HG03108 (cell line): Measurements from ENCODE around the gene SLC34A1.
A peak's percentile ranks its signal among the peaks of the same experiment; 100 is the strongest.
"Not testable (repeated sequence)": the region's sequence is repeated elsewhere in the genome, so short reads cannot be mapped to it uniquely, and the experiment has no call there.

Experiments
- ATAC-seq: cut with Tn5 transposase; IDR thresholded peaks from one replicate; pipeline ENCODE4 v1.9.1; 2021; ENCODE audit warnings: moderate library complexity; ENCODE audit not compliant: unreplicated experiment

SLC34A1 gene

DNA sequence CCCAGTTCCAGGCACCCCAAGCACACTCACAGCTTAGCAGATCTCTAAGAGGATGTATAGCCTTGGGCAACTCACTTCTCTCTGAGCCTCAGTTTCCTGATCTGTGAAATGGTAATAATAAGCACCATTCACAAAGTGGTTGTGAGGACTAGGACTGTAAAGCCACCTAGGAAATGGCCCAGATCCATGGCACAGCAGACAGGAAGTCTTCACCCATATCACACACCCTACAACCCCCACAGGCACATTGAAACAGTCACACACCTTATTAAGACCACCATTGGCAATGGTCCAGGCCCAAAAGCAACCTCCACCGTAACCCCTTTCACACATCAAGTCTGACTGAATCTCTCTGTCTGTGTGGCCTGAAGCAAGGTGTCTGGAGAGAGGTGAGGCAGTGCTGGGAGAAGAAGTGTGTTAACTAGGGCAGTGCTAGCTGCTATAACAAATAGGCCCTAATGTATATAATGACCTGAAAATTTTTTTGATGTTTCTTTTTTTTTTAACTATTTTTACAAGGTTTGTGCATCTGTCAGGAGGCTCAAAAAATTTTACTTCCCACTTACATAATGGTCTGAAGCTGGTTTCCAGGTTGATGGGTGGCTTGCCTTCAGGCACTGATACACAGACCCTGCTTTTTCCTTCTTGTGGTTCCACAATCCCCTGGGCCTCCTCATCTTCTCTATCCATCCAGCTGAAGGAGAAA is 28.9 kb upstream of the SLC34A1 start:
- ATAC-seq: no peak

DNA sequence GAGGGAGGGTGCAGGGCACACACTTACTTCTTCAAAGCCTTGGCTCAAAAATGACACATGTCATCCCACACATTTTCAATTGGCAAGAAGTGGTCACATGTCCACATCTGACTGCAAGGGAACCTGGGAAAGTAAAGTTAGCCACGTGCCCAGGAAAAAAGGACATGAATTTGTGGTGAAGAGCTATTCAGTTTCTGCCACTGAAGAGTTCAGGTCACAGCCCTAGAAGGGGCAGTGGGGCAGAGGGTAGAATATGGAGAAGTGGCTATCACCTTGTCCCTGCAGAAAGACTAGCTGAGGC is 28.4 kb upstream of the SLC34A1 start:
- ATAC-seq: no peak

GRCh38 chr5:177356746-177357145 is 27.5 kb upstream of the SLC34A1 start:
- ATAC-seq: no peak

GRCh38 chr5:177357146-177357458 is 27.1 kb upstream of the SLC34A1 start:
- no peak for ATAC-seq

DNA sequence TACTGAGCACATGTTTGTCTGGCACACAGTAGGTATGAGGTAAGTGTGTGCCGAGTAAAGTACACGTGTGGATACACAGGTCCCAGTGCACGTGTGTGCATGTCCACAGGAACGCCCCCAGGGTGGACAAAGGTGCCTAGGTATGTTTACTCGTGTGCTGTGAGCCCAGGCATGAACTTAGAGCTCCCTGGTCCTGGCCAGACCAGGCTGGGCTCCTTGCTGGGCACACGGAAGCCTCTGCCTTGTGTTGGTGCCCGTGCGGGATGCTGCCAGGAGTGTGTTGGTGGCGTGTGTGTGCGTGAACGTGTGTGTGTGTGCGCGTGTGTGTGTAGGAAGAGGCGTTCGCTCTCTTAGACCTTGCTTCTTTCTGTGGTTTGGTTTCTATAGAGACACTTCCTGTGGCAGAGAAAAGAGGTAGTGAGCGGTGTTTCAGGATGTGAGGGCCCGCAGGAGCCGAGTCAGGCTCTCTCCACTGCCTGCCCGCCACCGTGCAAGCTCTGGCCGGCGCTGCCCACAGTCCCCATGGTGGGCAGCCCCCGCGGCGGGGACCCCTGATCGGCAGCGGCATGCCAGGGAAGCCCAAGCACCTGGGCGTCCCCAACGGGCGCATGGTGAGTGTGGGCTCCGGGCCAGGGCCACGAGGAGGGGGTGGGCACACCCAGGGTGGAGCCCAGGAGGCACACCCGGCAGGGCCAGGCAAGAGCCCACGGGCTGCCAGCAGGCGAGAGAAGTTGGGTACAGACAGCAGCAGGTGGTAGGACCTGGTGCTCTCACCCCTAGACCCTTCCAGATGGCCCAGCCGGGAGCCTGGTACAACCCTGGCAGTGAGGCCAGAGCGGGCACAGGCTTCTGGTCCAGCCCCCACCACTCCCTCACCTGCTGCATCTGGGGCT is 26.5 kb upstream of the SLC34A1 start, which contains the start of gene RGS14:
TSS of gene RGS14 (plus strand) at position 466 of the 893 bp plus-strand sequence. CDS start at position 567, 101 bp downstream.
- ATAC-seq: peak; percentile 86

DNA sequence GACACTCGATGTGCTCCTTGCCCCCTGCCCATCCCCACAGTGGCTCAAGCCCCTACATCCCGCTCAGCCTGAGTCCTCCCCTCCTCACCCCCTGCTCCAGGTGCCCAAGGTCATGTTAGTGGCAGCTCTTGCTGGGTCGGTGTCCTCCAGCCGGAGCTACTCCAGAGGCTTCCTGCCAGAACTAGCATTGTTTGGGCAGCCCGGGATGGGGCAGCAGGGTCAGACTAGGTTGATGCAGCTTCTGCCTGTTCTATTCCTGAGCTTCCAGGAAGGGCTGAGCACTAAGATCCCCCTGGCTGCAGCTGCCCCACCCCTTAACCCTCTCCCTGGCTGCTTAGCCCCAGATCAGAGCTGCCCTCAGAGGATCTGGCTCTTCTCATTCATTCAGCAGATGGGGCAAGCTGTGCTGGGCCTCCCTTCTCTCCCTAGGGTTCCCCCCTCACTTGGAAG is 25.8 kb upstream of the SLC34A1 start:
- ATAC-seq: no peak

DNA sequence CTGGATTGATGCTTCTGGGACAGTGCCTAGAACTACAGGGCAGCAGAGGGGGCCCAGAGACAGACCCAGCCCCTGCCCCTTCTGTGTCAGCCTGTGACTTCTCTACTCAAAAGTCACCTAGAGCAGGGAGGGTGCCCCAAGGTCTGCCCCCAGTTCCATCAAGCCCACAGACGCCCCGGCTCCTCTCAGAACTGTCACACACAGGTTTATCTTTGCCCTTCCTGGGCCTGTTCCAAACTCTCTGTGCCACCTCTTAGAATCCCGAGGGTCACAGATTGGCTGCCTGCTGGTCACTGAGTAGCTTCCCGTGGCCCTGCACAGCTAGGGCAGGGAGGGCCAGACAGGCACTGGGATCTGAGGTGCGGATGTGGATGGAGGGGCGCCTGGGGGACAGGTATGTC is 24.8 kb upstream of the SLC34A1 start:
- no peak for ATAC-seq

GRCh38 chr5:177359860-177360259 is 24.4 kb upstream of the SLC34A1 start:
- no peak for ATAC-seq

DNA sequence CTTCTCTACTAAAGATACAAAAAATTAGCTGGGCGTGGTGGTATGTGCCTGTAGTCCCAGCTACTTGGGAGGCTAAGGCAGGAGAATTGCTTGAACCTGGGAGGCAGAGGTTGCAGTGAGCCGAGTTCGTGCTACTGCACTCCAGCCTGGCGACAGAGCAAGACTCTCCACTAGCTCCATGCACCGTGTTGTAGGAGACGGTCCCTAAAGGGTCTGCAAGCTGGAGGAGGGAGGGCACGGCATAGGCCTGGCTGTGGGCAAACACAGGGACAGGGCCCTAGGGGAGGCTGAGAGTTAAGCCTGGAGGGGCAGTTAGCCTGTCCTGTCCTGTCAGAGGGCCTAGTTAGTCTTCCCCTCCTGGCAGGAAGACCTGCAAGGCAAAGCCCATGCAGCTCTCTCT is 23.5 kb upstream of the SLC34A1 start:
- ATAC-seq: not testable (repeated sequence)

GRCh38 chr5:177361418-177362291 is 22.6 kb upstream of the SLC34A1 start:
- ATAC-seq: no peak

- ATAC-seq: no peak
Observed at GRCh38 chr5:177362292-177362609, 22.0 kb upstream of the SLC34A1 start.

- ATAC-seq: peak; percentile 32
Observed at GRCh38 chr5:177362610-177363507, 21.4 kb upstream of the SLC34A1 start.

- no peak for ATAC-seq
Observed at GRCh38 chr5:177363565-177363964, 20.7 kb upstream of the SLC34A1 start.

DNA sequence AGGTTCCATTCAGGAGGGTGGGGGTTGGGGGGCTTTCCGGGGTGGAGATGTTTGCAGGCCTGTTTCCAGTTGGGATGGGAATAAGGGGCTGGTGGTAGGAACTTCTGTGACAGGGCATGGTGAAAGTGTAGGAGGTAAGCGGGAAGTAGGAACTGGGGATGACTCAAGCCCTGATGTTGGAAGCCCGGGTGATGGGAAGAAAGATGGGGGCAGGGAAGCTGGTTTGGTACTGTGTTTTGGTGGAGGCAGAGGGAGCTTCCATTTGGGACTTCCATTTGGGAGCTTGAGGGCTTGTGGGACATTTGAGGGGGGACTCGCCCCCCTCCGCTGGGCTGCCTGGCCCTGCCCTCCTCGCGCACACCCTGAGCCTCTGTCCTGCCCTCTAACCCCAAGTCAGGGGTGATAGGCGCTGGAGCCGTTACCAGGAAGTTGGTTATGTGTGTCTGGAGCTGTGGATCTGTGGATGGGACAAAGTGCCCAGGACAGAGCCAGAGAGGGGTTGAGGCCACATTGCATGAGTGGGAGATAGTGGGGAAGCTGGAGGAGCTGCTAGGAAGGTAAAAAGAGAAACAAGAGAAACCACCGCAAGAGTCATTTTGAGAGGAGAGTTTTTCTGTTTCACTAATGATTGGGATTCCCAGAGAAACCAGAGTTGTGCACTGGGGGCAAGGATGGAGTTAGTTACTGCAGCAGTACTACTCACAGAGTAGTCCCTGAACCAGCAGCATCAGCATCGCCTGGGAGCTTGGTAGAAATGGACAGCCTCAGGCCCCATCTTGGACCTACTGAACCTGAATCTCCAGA is 19.9 kb upstream of the SLC34A1 start:
- ATAC-seq: peak; percentile 31

DNA sequence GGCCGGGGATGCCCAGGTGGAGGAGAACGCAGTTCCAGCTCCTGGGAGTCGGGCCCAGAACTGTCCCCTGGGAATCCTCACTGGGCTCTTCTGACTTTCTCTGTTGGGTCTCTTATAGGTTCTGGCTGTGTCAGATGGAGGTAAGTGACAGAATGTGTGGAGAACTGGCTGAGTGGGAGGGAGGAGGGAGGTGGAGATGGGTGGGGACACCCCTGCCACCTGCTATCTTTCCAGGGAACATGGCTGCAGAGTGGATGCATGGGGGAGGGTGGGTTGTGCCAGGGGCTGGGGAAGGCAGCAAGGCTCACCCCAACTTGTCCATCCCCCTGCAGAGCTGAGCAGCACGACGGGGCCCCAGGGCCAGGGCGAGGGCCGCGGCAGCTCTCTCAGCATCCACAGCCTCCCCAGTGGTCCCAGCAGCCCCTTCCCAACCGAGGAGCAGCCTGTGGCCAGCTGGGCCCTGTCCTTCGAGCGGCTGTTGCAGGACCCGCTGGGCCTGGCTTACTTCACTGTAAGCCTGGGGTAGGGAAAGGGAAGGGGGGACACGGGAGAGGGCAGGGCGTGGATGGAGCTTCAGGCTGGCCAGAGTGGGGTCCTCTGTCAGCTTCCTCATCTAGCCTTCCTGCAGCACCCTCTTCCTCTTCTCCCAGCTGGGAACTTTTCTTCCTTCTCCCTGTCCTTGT is 18.2 kb upstream of the SLC34A1 start:
- no peak for ATAC-seq

DNA sequence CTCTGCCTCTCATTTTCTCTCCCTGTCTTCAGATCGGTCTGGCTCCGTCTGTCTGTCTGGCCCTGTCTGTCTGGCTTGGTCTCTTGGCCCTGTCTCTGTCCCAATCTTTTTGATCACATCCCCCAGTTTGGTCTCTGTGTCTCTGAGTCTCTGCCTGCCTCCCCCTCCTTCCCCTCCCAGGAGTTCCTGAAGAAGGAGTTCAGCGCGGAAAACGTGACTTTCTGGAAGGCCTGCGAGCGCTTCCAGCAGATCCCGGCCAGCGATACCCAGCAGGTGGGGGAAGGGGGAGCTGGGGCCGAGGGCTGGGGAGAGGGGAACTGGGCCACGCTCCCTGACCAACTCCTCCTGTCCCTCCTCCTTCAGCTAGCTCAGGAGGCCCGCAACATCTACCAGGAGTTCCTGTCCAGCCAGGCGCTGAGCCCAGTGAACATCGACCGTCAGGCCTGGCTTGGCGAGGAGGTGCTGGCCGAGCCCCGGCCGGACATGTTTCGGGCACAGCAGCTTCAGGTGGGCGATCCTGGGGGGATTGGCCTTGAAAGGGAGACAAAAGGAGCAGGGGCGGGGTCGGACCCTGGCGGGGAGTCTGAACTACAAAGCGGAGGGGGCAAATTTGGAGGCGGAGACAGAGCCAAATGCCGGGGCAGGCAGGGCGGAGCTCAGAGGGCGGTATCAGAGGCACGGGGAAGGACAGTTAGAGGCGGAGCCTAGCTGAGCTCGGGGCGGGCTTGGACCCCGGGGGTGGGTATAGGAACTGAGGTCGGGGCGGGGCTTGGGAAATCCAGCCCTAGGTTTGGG is 17.5 kb upstream of the SLC34A1 start:
- no peak for ATAC-seq

DNA sequence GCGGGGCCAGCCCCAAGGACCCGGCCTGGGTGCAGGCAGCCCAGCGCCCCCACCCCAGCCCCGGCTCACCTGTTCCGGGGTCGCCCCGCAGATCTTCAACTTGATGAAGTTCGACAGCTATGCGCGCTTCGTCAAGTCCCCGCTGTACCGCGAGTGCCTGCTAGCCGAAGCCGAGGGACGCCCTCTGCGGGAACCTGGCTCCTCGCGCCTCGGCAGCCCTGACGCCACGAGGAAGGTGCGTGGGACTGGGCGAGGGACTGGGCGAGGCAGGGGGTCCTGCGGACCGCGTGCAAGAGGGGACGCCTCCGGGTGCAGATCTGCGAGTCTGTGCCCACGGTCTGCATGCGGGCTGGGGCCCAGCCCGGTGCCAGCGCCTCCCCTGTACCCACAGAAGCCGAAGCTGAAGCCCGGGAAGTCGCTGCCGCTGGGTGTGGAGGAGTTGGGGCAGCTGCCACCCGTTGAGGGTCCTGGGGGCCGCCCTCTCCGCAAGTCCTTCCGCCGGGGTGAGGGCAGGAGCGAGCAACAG is 16.8 kb upstream of the SLC34A1 start:
- no peak for ATAC-seq
